CD4-positive, alpha-beta memory T cell (primary cell): ENCODE results near the gene MGAT4A. TPM values are rescaled to one million over a fixed set of nuclear protein-coding genes. Genes with fewer than 3 reads are reported as not detected.

Experiments used
- CTCF ChIA-PET: fragments of 350-600 bp; sonication (Branson Sonifier 250); formaldehyde crosslinking; loops from one replicate; lab custom pipeline; 2021; ENCODE audit warnings: inconsistent platforms; ENCODE audit not compliant: partially characterized antibody; lab: Charles Lee
- POLR2A ChIA-PET: fragments of 350-600 bp; sonication (Branson Sonifier 250); formaldehyde crosslinking; loops from one replicate; lab custom pipeline; 2021; ENCODE audit not compliant: partially characterized antibody; lab: Charles Lee
- DNase-seq, 5 donors: peaks; one replicate each; pipeline versions ENCODE4 v3.0.0 to v3.0.0-alpha.2; 2020 to 2022; ENCODE audit warnings: mixed read lengths in 1 of 5
- H3K27ac ChIP-seq: one replicate; pipeline ENCODE4 v1.7.0; 2013; ENCODE audit warnings: low read depth, low read length
- H3K27me3 ChIP-seq: 2 replicates; pipeline ENCODE4 v1.7.0; 2013; ENCODE audit warnings: mild to moderate bottlenecking, low read length, moderate library complexity; ENCODE audit not compliant: insufficient read depth
- H3K36me3 ChIP-seq: 2 replicates; pipeline ENCODE4 v1.7.0; 2013; ENCODE audit warnings: mild to moderate bottlenecking, low read length, moderate library complexity; ENCODE audit not compliant: insufficient read depth
- H3K4me1 ChIP-seq: 2 replicates; pipeline ENCODE4 v1.7.0; 2013; ENCODE audit warnings: mild to moderate bottlenecking, low read length, moderate library complexity; ENCODE audit not compliant: insufficient read depth
- H3K4me3 ChIP-seq, 2 donors: one replicate each; pipeline ENCODE4 v1.7.0; 2013; ENCODE audit warnings: low read length in 2 of 2, mild to moderate bottlenecking in 1 of 2
- H3K9me3 ChIP-seq, 2 donors: one replicate each; pipeline ENCODE4 v1.7.0; 2013; ENCODE audit warnings: low read length in 2 of 2, control low read depth in 1 of 2; ENCODE audit not compliant: control insufficient read depth in 1 of 2
- H3K27ac Mint-ChIP-seq, 7 donors: one replicate each; pipeline ENCODE4 v1.8.0; 2020 to 2021; ENCODE audit warnings: mixed read lengths in 7 of 7, mild to moderate bottlenecking in 6 of 7, inconsistent platforms in 3 of 7, moderate library complexity in 3 of 7
- H3K27me3 Mint-ChIP-seq, 2 donors: one replicate each; pipeline ENCODE4 v1.8.0; 2020 to 2021; ENCODE audit warnings: mixed read lengths in 2 of 2
- H3K36me3 Mint-ChIP-seq, 2 donors: one replicate each; pipeline ENCODE4 v1.8.0; 2020 to 2021; ENCODE audit warnings: mixed read lengths in 2 of 2, inconsistent platforms in 1 of 2, mild to moderate bottlenecking in 1 of 2
- H3K4me1 Mint-ChIP-seq, 4 donors: one replicate each; pipeline ENCODE4 v1.8.0; 2020 to 2021; ENCODE audit warnings: mixed read lengths in 4 of 4, mild to moderate bottlenecking in 1 of 4
- H3K4me3 Mint-ChIP-seq, 8 donors: one replicate each; pipeline ENCODE4 v1.8.0; 2020 to 2021; ENCODE audit warnings: mixed read lengths in 8 of 8, mild to moderate bottlenecking in 7 of 8, moderate library complexity in 6 of 8, inconsistent platforms in 3 of 8
- H3K9me3 Mint-ChIP-seq, 8 donors: one replicate each; pipeline ENCODE4 v1.8.0; 2020 to 2021; ENCODE audit warnings: mixed read lengths in 8 of 8, mild to moderate bottlenecking in 5 of 8, inconsistent platforms in 3 of 8, moderate library complexity in 1 of 8
- intact Hi-C: fragments of 100-400 bp; cut with micrococcal nuclease; formaldehyde crosslinking; loops from one replicate; pipeline ENCODE4 v1.15.1; 2023
- polyA plus RNA-seq, 2 donors: library from polyadenylated mRNA; unstranded; fragments of 300-500 nt; fragmentation: Illumina TruSeq; gene quantifications; one replicate each; pipeline ENCODE4 v1.2.3, GENCODE V29; 2021
- total RNA-seq, 2 experiments: library from RNA; stranded (reverse); gene quantifications; one replicate each; pipeline ENCODE4 v1.2.3, GENCODE V29; 2021

The MGAT4A gene
- total and polyA plus RNA-seq, 4 experiments from 2014 or later: 223 to 336 (median 263) TPM

DNA sequence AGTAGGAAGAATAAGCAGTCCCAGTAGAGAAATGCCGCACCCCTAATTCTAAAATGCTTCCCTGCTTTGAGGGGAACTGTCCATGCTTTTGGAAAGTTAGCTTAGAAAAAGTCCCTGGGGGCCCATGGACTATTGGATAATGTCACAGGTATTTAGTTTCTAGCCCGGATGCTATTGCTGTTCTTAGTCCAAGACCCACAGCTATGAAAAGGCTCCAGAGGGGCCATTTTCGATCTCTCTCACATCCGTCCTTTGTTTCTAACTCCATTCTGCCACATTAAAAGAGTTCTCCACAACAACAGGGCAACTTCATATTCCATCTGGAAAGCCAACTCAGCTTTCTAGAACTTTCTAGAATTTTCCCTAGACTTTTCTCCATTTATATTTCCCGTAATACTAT lies 47.2 kb downstream of the MGAT4A start:
- Mint-ChIP-seq H3K36me3 (peaks cover 15 to 51% of the 10 kb centered on the region in 2 donors), H3K4me1 (peaks cover 47 to 82% (median 63%) of the 10 kb centered on the region in 4 donors), H3K4me3 (peak overlapping the region in 3 of 8 donors; percentile 37 to 66 (median 42)), H3K27me3 (no peaks in the 10 kb centered on the region), H3K9me3 (peaks cover 0 to 2% (median 0%) of the 10 kb centered on the region in 8 donors), H3K27ac (peak overlapping the region; percentile 43 to 81 (median 76))
- no peak for DNase-seq
- ChIA-PET CTCF (interaction anchor here (0.7 to 0.8 kb wide), 2 partner anchors 10 to 30 kb away, joined by 3 to 4 read pairs; no protein-coding TSS in a partner anchor), POLR2A (interaction anchor here (1.1 to 2.6 kb wide), 3 partner anchors 9 to 74 kb away, joined by 3 to 8 read pairs (median 4); no protein-coding TSS in a partner anchor)
- intact Hi-C loops: loop anchor here (2.0 kb wide), 1 partner anchor 19 kb away; no protein-coding TSS in a partner anchor
- no peaks in the 10 kb centered on the region for H3K27me3 ChIP-seq
- H3K36me3 ChIP-seq: no peaks in the 10 kb centered on the region
- peaks cover 52% of the 10 kb centered on the region for H3K4me1 ChIP-seq
- H3K9me3 ChIP-seq: no peaks in the 10 kb centered on the region
- no peak overlapping the region for H3K4me3 ChIP-seq
- H3K27ac ChIP-seq: no peak overlapping the region

- peaks cover 57 to 63% of the 10 kb centered on the region in 2 donors for H3K36me3 Mint-ChIP-seq
- DNase-seq: no peak
- H3K36me3 ChIP-seq: peaks cover 30% of the 10 kb centered on the region
Observed at GRCh38 chr2:98676742-98677141, 54.2 kb downstream of the MGAT4A start.

DNA sequence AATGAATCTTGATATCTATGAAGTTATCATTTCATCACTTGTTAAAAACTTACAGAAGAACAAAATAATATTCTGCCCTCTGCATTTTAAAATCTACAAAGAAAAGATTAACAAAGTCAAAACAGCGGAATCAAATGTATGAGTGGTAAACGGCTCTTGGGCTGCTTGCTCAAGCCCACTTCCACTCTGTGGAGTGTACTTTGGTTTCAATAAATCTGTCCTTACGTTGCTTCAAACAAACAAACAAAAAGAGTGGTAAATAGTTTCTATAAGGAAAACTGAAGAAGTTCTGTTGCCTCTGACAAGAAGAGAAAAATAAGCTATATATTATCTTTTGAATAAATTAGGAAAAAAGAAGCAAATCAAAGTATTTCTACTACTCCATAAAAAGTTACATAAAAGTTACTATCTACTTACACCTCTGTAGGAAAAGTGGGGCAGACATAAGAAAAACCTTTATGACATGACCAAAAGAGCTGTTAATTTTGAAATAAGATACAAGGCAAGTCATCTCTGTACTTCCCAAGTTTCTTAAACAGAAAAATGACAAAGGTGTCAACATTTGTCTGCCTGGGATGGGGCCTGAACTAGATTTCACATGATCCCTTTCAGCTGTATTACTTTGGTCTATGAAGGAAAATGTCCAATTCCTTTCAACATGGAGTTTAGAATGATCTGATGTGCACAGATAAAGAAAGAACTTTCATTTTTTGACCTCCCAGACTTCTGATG lies 56.5 kb downstream of the MGAT4A start:
- ChIA-PET CTCF (interaction anchor here (0.7 to 1.8 kb wide), 5 partner anchors 9 to 162 kb away, joined by 3 to 7 read pairs (median 4); no protein-coding TSS in a partner anchor), POLR2A (interaction anchor here (0.7 to 3.7 kb wide), 10 partner anchors 9 to 153 kb away, joined by 3 to 18 read pairs (median 4); partner anchors contain the start of gene MGAT4A)
- Histone ChIP-seq H3K36me3 (peaks cover 36% of the 10 kb centered on the region), H3K9me3 (no peaks in the 10 kb centered on the region), H3K4me3 (no peak overlapping the region), H3K27ac (peak overlapping the region; percentile 18), H3K27me3 (no peaks in the 10 kb centered on the region), H3K4me1 (peaks cover 20% of the 10 kb centered on the region)
- H3K36me3 Mint-ChIP-seq: peaks cover 69 to 73% of the 10 kb centered on the region in 2 donors
- H3K27ac Mint-ChIP-seq: peak overlapping the region; percentile 67 to 87 (median 80)
- H3K9me3 Mint-ChIP-seq: peaks cover 0 to 9% (median 0%) of the 10 kb centered on the region in 8 donors
- peak overlapping the region in 2 of 8 donors; percentile 26 to 43 for H3K4me3 Mint-ChIP-seq
- H3K4me1 Mint-ChIP-seq: peaks cover 27 to 59% (median 48%) of the 10 kb centered on the region in 4 donors
- intact Hi-C loops: no loop called here
- no peaks in the 10 kb centered on the region for H3K27me3 Mint-ChIP-seq
- DNase-seq: no peak

More at GRCh38 chr2:98676742-98677141, 54.2 kb downstream of the MGAT4A start:
- peak overlapping the region; percentile 9 to 87 (median 37) for H3K27ac Mint-ChIP-seq
- ChIA-PET CTCF (interaction anchor here (1.0 kb wide), 2 partner anchors 27 to 29 kb away, joined by 3 to 4 read pairs; no protein-coding TSS in a partner anchor), POLR2A (interaction anchor here (1.2 to 1.5 kb wide), 3 partner anchors 9 to 12 kb away, joined by 3 to 5 read pairs (median 4); no protein-coding TSS in a partner anchor)
- peak overlapping the region in 1 of 8 donors; percentile 40 for H3K4me3 Mint-ChIP-seq
- H3K4me3 ChIP-seq: no peak overlapping the region
- no peaks in the 10 kb centered on the region for H3K9me3 ChIP-seq
- no peak overlapping the region for H3K27ac ChIP-seq
- H3K27me3 Mint-ChIP-seq: no peaks in the 10 kb centered on the region
- peaks cover 0 to 5% (median 0%) of the 10 kb centered on the region in 8 donors for H3K9me3 Mint-ChIP-seq
- peaks cover 16% of the 10 kb centered on the region for H3K4me1 ChIP-seq
- intact Hi-C loops: no loop called here
- H3K4me1 Mint-ChIP-seq: peaks cover 22 to 52% (median 44%) of the 10 kb centered on the region in 4 donors
- H3K27me3 ChIP-seq: no peaks in the 10 kb centered on the region

GRCh38 chr2:98669675-98670074 lies 61.3 kb downstream of the MGAT4A start:
- intact Hi-C loops: no loop called here
- POLR2A ChIA-PET: no interaction called here
- Mint-ChIP-seq H3K9me3 (peaks cover 0 to 16% (median 9%) of the 10 kb centered on the region in 8 donors), H3K4me3 (peak overlapping the region in 1 of 8 donors; percentile 8), H3K27me3 (no peaks in the 10 kb centered on the region), H3K4me1 (peaks cover 46 to 88% (median 64%) of the 10 kb centered on the region in 4 donors), H3K36me3 (peaks cover 85 to 87% of the 10 kb centered on the region in 2 donors), H3K27ac (peak overlapping the region in 6 of 7 donors; percentile 6 to 78 (median 52))
- CTCF ChIA-PET: no interaction called here
- no peak for DNase-seq
- no peaks in the 10 kb centered on the region for H3K27me3 ChIP-seq
- H3K4me1 ChIP-seq: peaks cover 38% of the 10 kb centered on the region
- H3K36me3 ChIP-seq: peaks cover 25% of the 10 kb centered on the region
- no peaks in the 10 kb centered on the region for H3K9me3 ChIP-seq
- H3K27ac ChIP-seq: no peak overlapping the region
- no peak overlapping the region for H3K4me3 ChIP-seq

DNA sequence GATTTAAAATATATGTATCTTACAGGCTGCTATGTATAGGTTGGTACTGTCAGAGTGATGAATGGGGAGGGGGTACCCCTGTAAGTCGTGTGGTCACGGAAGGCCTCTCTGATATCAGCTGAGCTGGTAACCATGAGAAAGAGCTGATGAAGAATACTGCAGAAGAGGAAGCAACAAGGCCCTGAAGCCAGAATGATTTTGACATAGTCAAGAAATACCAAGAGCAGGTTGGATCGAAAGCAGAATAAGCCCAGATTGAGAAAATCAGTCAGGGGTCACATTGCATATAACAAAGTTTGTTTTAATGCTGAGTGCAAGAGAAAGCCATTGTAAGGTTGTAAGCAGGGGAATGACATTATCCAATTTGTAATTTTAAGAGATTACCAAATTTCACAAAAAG lies 65.3 kb downstream of the MGAT4A start:
- Histone ChIP-seq H3K4me3 (no peak overlapping the region), H3K27ac (peak overlapping the region; percentile 5), H3K4me1 (peaks cover 60% of the 10 kb centered on the region), H3K9me3 (no peaks in the 10 kb centered on the region), H3K27me3 (no peaks in the 10 kb centered on the region), H3K36me3 (peaks cover 6% of the 10 kb centered on the region)
- H3K9me3 Mint-ChIP-seq: peaks cover 0 to 16% (median 9%) of the 10 kb centered on the region in 8 donors
- intact Hi-C loops: loop anchor here (2.0 kb wide), 1 partner anchor 17 kb away; no protein-coding TSS in a partner anchor
- no peak for DNase-seq
- peak overlapping the region; percentile 85 to 97 (median 91) for H3K27ac Mint-ChIP-seq
- H3K27me3 Mint-ChIP-seq: no peaks in the 10 kb centered on the region
- peak overlapping the region in 7 of 8 donors; percentile 34 to 62 (median 46) for H3K4me3 Mint-ChIP-seq
- peaks cover 65 to 73% of the 10 kb centered on the region in 2 donors for H3K36me3 Mint-ChIP-seq
- ChIA-PET CTCF (no interaction called here), POLR2A (interaction anchor here (0.6 to 1.0 kb wide), 2 partner anchors 66 to 67 kb away, joined by 3 read pairs; partner anchors contain the start of gene MGAT4A)
- H3K4me1 Mint-ChIP-seq: peaks cover 48 to 87% (median 65%) of the 10 kb centered on the region in 4 donors

GRCh38 chr2:98664323-98664722 lies 66.6 kb downstream of the MGAT4A start:
- ChIA-PET CTCF (interaction anchor here (0.7 to 2.5 kb wide), 10 partner anchors 11 to 252 kb away, joined by 3 to 12 read pairs (median 4); no protein-coding TSS in a partner anchor), POLR2A (interaction anchor here (0.8 to 12.2 kb wide), 29 partner anchors 8 to 1000 kb away, joined by 3 to 292 read pairs (median 5); partner anchors contain the start of genes ACTR1B, MGAT4A and ZAP70)
- Histone ChIP-seq H3K9me3 (no peaks in the 10 kb centered on the region), H3K36me3 (no peaks in the 10 kb centered on the region), H3K4me1 (peaks cover 74% of the 10 kb centered on the region), H3K4me3 (peak overlapping the region in 1 of 2 donors; percentile 54), H3K27ac (peak overlapping the region; percentile 51), H3K27me3 (no peaks in the 10 kb centered on the region)
- intact Hi-C loops: loop anchor here (2.0 kb wide), 1 partner anchor 16 kb away; no protein-coding TSS in a partner anchor
- Mint-ChIP-seq H3K27ac (peak overlapping the region; percentile 85 to 99 (median 92)), H3K4me3 (peak overlapping the region; percentile 59 to 91 (median 84)), H3K9me3 (peaks cover 3 to 16% (median 9%) of the 10 kb centered on the region in 8 donors), H3K27me3 (no peaks in the 10 kb centered on the region), H3K36me3 (peaks cover 66 to 71% of the 10 kb centered on the region in 2 donors), H3K4me1 (peaks cover 52 to 91% (median 69%) of the 10 kb centered on the region in 4 donors)
- peak; percentile 71 to 81 (median 78) for DNase-seq
